K562 (cell line): ENCODE data around the gene ATG4D. TPM values are rescaled to one million over a fixed set of nuclear protein-coding genes. Genes with fewer than 3 reads are reported as not detected.

Experiments used
- BCLAF1 ChIP-seq, 2 experiments: fragments of 450-650 bp in 1 of 2; IDR thresholded peaks; 2 replicates each; pipeline ENCODE4 v1.6.1; 2011 to 2017; ENCODE audit warnings: low read depth in 2 of 2, antibody characterized with exemption in 1 of 2, borderline replicate concordance in 1 of 2, low read length in 1 of 2, mild to moderate bottlenecking in 1 of 2, mixed read lengths in 1 of 2; ENCODE audit not compliant: control insufficient read depth in 1 of 2
- PRMT5 ChIP-seq: sonication (generic); formaldehyde crosslinking; IDR thresholded peaks from 2 replicates; pipeline ENCODE4 v1.5.0; 2020; ENCODE audit warnings: missing genetic modification reagents
- SFPQ ChIP-seq: fragments of 200-400 bp; formaldehyde crosslinking; IDR thresholded peaks from 2 replicates; pipeline ENCODE4 v1.6.1; 2017; ENCODE audit warnings: mild to moderate bottlenecking, low read depth, low read length, moderate library complexity
- SMARCA4 ChIP-seq: fragments of 450-650 bp; IDR thresholded peaks from 2 replicates; pipeline ENCODE4 v1.6.1; 2016
- SRF ChIP-seq, 2 experiments: fragments of 250-450, 450-650 bp in 1 of 2; sonication (Bioruptor Pico) in 1 of 2; sonication (generic) in 1 of 2; formaldehyde crosslinking; IDR thresholded peaks; 2 replicates each; pipeline versions ENCODE4 v1.5.0 to v1.5.1; 2020 to 2022; ENCODE audit warnings: mild to moderate bottlenecking in 1 of 2, missing genetic modification reagents in 1 of 2
- TCF3 ChIP-seq: sonication (generic); formaldehyde crosslinking; IDR thresholded peaks from 2 replicates; pipeline ENCODE4 v1.4.0; 2020; ENCODE audit warnings: mild to moderate bottlenecking, missing genetic modification reagents
- ZBTB8A ChIP-seq: fragments of 450-650 bp; IDR thresholded peaks from 2 replicates; pipeline ENCODE4 v1.6.1; 2018; ENCODE audit warnings: mild to moderate bottlenecking, moderate library complexity; ENCODE audit not compliant: partially characterized antibody
- ZNF175 ChIP-seq: fragments of 200-800 bp; sonication (Bioruptor generic); IDR thresholded peaks from 2 replicates; pipeline ENCODE4 v1.6.1; 2016; ENCODE audit warnings: low read depth, mild to moderate bottlenecking, missing genetic modification characterization, missing compliant biosample characterization
- ZNF668 ChIP-seq: fragments of 250-450 bp; sonication (Bioruptor Pico); IDR thresholded peaks from 2 replicates; pipeline ENCODE4 v1.8.0; 2022; ENCODE audit warnings: mild to moderate bottlenecking, inconsistent platforms
- polyA plus RNA-seq, 8 experiments: library from polyadenylated mRNA; depleted of rRNA in 4 of 8; stranded (reverse) in 5 of 8; unstranded in 3 of 8; fragments of >200 nt; fragmentation: Nextera tagmentation in 2 of 8; fragmentation: Illumina TruSeq in 1 of 8; extraction: Ambion mirVana in 2 of 8; extraction: Trizol in 1 of 8; gene quantifications; 2 replicates each; pipeline versions ENCODE4 v1.2.1 to v1.2.3, GENCODE V29; 2011 to 2014; ENCODE audit warnings: inconsistent platforms in 1 of 8, missing spikeins in 1 of 8
- total RNA-seq, 7 experiments: library from RNA; depleted of rRNA in 6 of 7; stranded (reverse); fragments of >200 nt in 6 of 7; fragmentation: Illumina TruSeq in 2 of 7; extraction: Trizol in 2 of 7; gene quantifications; 2 replicates each; pipeline versions ENCODE4 v1.2.1 to v1.2.3, GENCODE V29; 2011 to 2021; ENCODE audit warnings: low replicate concordance in 1 of 7
- TF ChIP-seq, protein P1 (sequence below): fragments of 250-450 bp; sonication (Bioruptor Pico); IDR thresholded peaks from 2 replicates; pipeline ENCODE4 v1.5.0; 2020; ENCODE audit warnings: mild to moderate bottlenecking
- TF ChIP-seq, protein P2 (sequence below), 2 experiments: fragments of 450-650 bp; IDR thresholded peaks; 2 replicates each; pipeline ENCODE4 v1.6.1; 2016; ENCODE audit warnings: mild to moderate bottlenecking in 2 of 2, borderline replicate concordance in 1 of 2, low read depth in 1 of 2, moderate library complexity in 1 of 2

The ATG4D gene
- total and polyA plus RNA-seq, 9 of the 15 experiments (the other 6 are each of a cell fraction or from before 2014, with no cell fraction given), result 0.51 to 66.1 (median 22.9) TPM

DNA sequence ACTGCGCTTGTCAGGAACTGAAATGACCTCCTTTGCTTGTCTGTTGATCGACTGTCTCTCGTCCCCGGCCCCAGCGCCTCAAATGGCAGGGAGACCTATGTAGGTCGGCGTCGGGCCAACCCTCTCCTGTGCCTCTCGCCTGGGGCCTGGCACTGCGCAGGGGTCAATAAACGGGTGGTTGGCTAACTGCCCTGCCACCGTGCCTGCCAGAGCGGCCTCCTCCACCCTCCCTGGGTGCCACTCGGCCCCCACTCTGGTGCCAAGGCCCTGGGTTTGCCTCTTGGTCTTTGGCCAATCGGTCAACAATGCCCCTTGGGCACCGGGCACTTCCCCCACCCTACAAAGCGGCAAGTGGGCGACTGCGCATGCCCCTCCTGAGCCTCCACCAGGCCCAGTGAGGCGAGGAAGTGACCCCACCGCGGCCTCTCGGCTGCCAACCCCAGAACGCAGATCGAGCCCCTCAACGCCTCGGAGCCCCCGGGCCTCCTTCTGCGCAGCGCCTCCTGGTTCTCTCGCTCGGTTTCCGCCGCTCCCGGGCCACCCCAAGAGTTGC, 41.7 kb upstream of the ATG4D start (continued):
- TF ChIP-seq, protein P1, sequence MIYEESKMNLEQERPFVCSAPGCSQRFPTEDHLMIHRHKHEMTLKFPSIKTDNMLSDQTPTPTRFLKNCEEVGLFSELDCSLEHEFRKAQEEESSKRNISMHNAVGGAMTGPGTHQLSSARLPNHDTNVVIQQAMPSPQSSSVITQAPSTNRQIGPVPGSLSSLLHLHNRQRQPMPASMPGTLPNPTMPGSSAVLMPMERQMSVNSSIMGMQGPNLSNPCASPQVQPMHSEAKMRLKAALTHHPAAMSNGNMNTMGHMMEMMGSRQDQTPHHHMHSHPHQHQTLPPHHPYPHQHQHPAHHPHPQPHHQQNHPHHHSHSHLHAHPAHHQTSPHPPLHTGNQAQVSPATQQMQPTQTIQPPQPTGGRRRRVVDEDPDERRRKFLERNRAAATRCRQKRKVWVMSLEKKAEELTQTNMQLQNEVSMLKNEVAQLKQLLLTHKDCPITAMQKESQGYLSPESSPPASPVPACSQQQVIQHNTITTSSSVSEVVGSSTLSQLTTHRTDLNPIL, result no peak
- TF ChIP-seq ZNF175 (0 out of 2 replicates have a peak, but pooled peaks have one; percentile 6), TCF3 (no peak), ZBTB8A (no peak), SMARCA4 (no peak; the same call in 1 of the 2 replicates), BCLAF1 (IDR thresholded peaks at IDR 0.05; ENCODE audit: borderline replicate concordance in 1 of 2, control insufficient read depth in 1 of 2, low read depth in 2 of 2, low read length in 1 of 2) (no peak), SFPQ (no peak), PRMT5 (CRISPR knock-in tag) (no peak), ZNF668 (CRISPR knock-in tag) (no peak), SRF (CRISPR knock-in tag; IDR thresholded peaks at IDR 0.05) (no peak)
- TF ChIP-seq, protein P2, sequence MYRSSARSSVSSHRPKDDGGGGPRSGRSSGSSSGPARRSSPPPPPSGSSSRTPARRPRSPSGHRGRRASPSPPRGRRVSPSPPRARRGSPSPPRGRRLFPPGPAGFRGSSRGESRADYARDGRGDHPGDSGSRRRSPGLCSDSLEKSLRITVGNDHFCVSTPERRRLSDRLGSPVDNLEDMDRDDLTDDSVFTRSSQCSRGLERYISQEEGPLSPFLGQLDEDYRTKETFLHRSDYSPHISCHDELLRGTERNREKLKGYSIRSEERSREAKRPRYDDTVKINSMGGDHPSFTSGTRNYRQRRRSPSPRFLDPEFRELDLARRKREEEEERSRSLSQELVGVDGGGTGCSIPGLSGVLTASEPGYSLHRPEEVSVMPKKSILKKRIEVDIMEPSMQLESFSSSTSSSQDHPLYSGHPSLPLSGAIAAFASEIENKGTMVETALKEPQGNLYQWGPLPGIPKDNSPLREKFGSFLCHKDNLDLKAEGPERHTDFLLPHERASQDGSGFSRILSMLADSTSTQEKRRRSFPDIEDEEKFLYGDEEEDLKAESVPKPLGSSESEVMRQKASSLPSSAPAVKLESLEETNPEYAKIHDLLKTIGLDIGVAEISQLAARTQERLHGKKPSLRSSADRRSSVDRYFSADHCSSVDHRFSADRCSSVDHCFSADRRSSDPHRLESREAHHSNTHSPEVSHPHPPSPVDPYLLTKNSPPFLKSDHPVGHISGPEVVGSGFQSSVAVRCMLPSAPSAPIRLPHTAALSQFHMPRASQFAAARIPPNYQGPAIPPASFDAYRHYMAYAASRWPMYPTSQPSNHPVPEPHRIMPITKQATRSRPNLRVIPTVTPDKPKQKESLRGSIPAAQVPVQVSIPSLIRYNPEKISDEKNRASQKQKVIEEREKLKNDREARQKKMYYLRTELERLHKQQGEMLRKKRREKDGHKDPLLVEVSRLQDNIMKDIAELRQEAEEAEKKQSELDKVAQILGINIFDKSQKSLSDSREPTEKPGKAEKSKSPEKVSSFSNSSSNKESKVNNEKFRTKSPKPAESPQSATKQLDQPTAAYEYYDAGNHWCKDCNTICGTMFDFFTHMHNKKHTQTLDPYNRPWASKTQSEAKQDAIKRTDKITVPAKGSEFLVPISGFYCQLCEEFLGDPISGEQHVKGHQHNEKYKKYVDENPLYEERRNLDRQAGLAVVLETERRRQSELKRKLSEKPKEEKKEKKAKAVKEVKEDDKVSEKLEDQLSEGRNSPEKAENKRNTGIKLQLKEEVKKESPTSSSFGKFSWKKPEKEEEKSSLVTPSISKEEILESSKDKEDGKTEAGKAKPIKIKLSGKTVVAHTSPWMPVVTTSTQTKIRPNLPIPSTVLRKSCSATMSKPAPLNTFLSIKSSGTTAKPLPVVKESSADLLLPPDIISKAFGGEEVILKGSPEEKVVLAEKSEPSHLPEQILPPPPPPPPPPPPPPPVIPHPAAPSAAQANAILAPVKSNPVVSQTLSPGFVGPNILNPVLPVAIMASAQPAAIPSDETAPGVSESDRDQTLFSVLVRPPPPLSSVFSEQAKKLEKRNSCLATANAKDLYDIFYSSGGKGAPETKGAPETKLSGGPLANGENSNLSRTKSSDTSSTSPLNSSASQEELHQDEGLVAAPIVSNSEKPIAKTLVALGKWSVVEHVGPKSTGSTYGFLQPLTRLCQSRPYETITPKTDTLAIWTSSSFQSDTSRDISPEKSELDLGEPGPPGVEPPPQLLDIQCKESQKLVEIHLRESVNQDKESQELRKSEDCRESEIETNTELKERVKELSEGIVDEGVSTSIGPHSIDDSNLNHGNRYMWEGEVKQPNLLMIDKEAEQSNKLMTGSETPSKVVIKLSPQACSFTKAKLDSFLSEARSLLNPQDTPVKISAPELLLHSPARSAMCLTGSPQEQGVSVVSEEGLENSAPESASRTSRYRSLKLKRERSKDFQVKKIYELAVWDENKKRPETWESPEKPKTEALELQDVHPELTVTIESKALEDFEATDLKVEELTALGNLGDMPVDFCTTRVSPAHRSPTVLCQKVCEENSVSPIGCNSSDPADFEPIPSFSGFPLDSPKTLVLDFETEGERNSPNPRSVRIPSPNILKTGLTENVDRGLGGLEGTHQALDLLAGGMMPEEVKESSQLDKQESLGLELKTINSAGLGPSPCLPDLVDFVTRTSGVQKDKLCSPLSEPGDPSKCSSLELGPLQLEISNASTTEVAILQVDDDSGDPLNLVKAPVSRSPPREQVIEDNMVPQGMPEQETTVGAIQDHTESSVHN (IDR thresholded peaks at IDR 0.05; ENCODE audit: borderline replicate concordance in 1 of 2, low read depth in 1 of 2), result no peak
